Large intestine (tissue), 3 donors: ENCODE measurements around the gene CAAP1. TPM values are rescaled to one million over a fixed set of nuclear protein-coding genes. Genes with fewer than 3 reads are reported as not detected.
"Not testable (repeated sequence)": the region's sequence is repeated elsewhere in the genome, so short reads cannot be mapped to it uniquely, and the experiment has no call there.

Experiments
- DNase-seq, 2 donors: peaks; one replicate each; pipeline versions ENCODE4 v3.0.0 to v3.0.0-alpha.2; 2013
- H3K27ac ChIP-seq: one replicate; pipeline ENCODE4 v1.5.1; 2013; ENCODE audit warnings: low read length
- H3K27me3 ChIP-seq: 2 replicates; pipeline ENCODE4 v1.6.1; 2013; ENCODE audit warnings: low read length; ENCODE audit not compliant: control insufficient read depth, insufficient read depth
- H3K36me3 ChIP-seq: 2 replicates; pipeline ENCODE4 v1.6.1; 2013; ENCODE audit warnings: low read length; ENCODE audit not compliant: control insufficient read depth, insufficient read depth
- H3K4me1 ChIP-seq: one replicate; pipeline ENCODE4 v1.6.1; 2013; ENCODE audit warnings: low read length; ENCODE audit not compliant: control insufficient read depth, insufficient read depth
- H3K4me3 ChIP-seq: one replicate; pipeline ENCODE4 v1.5.1; 2013; ENCODE audit warnings: low read length
- H3K9me3 ChIP-seq: one replicate; pipeline ENCODE4 v1.6.1; 2013; ENCODE audit warnings: mild to moderate bottlenecking, low read depth, low read length, moderate library complexity; ENCODE audit not compliant: control insufficient read depth
- WGBS: methylation state at CpG from one replicate; pipeline ENCODE4 v1.1.5; 2013; ENCODE audit warnings: low lambda C conversion rate; ENCODE audit not compliant: insufficient coverage; 5-methylcytosine and 5-hydroxymethylcytosine counted together
- polyA plus RNA-seq: library from polyadenylated mRNA; unstranded; fragments of 120-200 nt; gene quantifications from one replicate; pipeline ENCODE4 v1.2.1, GENCODE V29; 2013

Gene CAAP1
- polyA plus RNA-seq, 1 donor = 34.7 TPM

GRCh38 chr9:26904671-26905070 is 12.1 kb upstream of the CAAP1 start:
- WGBS = no CpG with 5 or more reads among the region's 1 CpG
- Histone ChIP-seq H3K4me3 (no peak overlapping the region), H3K27me3 (no peaks in the 10 kb centered on the region), H3K4me1 (no peaks in the 10 kb centered on the region), H3K36me3 (peaks cover 22% of the 10 kb centered on the region), H3K9me3 (no peaks in the 10 kb centered on the region), H3K27ac (no peak overlapping the region)
- no peak for DNase-seq

DNA sequence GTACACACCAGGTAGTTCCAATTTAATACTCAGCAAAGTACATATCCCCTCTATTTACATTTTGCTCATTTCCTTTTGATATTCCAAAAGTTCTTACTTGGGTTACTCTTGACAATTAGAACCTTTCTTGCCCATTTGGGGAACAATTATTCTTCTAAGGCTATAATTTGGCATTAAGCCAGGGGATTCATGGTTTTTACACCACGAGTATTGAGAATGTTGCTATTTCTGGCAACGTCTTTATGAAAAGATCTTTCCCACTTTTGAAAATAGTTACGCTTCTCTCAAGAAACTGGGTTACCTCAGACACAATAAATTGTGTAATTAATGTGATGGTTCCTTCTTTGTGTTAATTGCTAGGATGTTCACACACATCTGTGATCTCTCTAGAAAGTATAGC is 11.5 kb upstream of the CAAP1 start:
- DNase-seq = no peak
- Histone ChIP-seq H3K4me1 (no peaks in the 10 kb centered on the region), H3K9me3 (no peaks in the 10 kb centered on the region), H3K27ac (no peak overlapping the region), H3K36me3 (peaks cover 22% of the 10 kb centered on the region), H3K4me3 (no peak overlapping the region), H3K27me3 (no peaks in the 10 kb centered on the region)
- WGBS = 60% methylated on average over 1 of the region's 3 CpGs

DNA sequence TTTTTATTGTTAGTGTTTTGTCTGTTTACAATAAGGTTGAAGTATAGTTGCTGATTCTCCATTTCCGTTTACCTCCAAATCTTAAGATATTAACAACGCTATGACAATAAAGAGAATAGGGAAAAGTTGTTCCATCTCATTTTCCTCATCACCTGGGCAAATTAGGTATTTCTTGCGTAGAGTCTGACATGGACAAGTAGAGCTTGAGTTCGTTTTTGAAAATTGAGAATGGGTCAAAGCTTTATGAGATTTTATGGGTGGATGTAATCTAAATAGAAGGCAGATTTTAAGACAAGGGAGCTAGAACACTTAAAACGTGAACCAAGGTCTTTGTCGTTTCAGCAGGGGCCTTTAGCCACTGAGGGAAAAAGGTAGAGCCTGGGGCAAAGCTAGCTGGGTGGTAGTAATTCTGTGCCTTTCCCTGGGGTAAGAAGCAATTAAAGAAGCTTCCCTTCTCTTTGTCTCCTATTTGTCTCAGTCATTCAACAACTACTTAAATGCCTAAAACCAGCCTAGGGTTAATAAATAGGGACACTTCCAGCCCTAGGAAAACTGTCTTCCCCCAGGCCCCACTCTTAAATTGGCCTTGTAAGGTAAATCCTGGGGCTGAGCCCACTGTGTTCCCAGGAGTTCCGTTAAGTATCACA is 551 bp upstream of the CAAP1 start:
- DNase-seq = no peak
- Histone ChIP-seq H3K4me3 (peak overlapping the region; percentile 95), H3K36me3 (no peaks in the 10 kb centered on the region), H3K4me1 (peaks cover 4% of the 10 kb centered on the region), H3K27me3 (no peaks in the 10 kb centered on the region), H3K27ac (peak overlapping the region; percentile 100), H3K9me3 (peaks cover 10% of the 10 kb centered on the region)
- 60% methylated on average over 2 of the region's 7 CpGs for WGBS

- peaks cover 4% of the 10 kb centered on the region for H3K36me3 ChIP-seq
- peak overlapping the region; percentile 95 for H3K4me3 ChIP-seq
- DNase-seq = peak in 1 of 2 donors; percentile 65
- peaks cover 4% of the 10 kb centered on the region for H3K4me1 ChIP-seq
- 0% methylated on average over 5 of the region's 14 CpGs for WGBS
- H3K27ac ChIP-seq = peak overlapping the region; percentile 100
- peaks cover 10% of the 10 kb centered on the region for H3K9me3 ChIP-seq
- H3K27me3 ChIP-seq = no peaks in the 10 kb centered on the region
These were observed 876 bp downstream of the CAAP1 start for GRCh38 chr9:26891726-26892125.

DNA sequence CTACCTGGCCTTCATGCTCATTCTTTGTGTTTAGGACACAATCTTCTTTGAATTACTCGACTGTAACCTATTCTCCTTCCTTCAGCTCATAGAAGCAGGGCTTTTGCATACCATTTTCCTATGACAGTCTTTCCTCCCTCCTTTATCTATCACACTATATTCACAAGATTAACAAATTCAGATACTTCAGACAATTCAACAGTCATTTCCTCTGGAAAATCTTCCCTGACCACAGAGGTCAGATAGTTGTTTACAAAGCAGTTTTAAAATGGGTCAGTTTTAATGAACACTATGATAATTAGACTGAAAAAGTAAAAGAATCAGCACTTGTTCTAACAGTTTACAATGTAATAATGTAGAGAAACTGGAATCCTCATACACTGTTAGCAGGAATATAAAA is 4.3 kb downstream of the CAAP1 start:
- peaks cover 2% of the 10 kb centered on the region for H3K4me1 ChIP-seq
- H3K4me3 ChIP-seq = no peak overlapping the region
- H3K27me3 ChIP-seq = no peaks in the 10 kb centered on the region
- no peaks in the 10 kb centered on the region for H3K9me3 ChIP-seq
- H3K27ac ChIP-seq = no peak overlapping the region
- WGBS = 60% methylated on average over 1 of the region's 1 CpG
- no peak for DNase-seq
- H3K36me3 ChIP-seq = peaks cover 8% of the 10 kb centered on the region

GRCh38 chr9:26882154-26882553 is 10.4 kb downstream of the CAAP1 start:
- no peak for DNase-seq
- Histone ChIP-seq H3K27me3 (no peaks in the 10 kb centered on the region), H3K4me1 (no peaks in the 10 kb centered on the region), H3K4me3 (no peak overlapping the region), H3K36me3 (peaks cover 52% of the 10 kb centered on the region), H3K9me3 (no peaks in the 10 kb centered on the region), H3K27ac (no peak overlapping the region)
- WGBS = no CpG with 5 or more reads among the region's 3 CpGs

DNA sequence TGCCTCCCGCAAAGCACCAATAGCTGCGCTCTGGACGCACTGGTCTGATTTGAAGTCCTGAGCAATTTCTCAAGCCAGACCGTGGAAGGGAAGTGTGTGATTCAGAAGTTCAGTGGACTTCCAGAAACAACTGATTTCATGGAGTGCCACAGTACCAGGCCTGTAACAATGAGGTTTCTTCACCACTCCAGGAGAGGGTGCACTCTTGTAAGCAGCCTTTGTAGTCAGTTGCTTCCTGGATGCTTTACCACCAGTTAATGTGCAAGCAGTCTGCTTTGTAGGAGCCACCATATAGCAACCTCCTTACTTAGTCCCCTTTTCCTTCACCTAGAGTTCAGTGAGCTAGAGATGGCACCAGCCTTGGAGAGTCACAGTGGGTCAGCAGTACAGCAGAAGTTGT is 12.3 kb downstream of the CAAP1 start:
- DNase-seq = no peak
- H3K27me3 ChIP-seq = no peaks in the 10 kb centered on the region
- H3K9me3 ChIP-seq = no peaks in the 10 kb centered on the region
- no peak overlapping the region for H3K4me3 ChIP-seq
- H3K36me3 ChIP-seq = peaks cover 50% of the 10 kb centered on the region
- no CpG with 5 or more reads among the region's 4 CpGs for WGBS
- H3K4me1 ChIP-seq = no peaks in the 10 kb centered on the region
- no peak overlapping the region for H3K27ac ChIP-seq

GRCh38 chr9:26875155-26875554 is 17.4 kb downstream of the CAAP1 start:
- 100% methylated on average over 1 of the region's 3 CpGs for WGBS
- not testable (repeated sequence) for H3K9me3 ChIP-seq

GRCh38 chr9:26870292-26870691 is 22.3 kb downstream of the CAAP1 start:
- no CpG with 5 or more reads among the region's 8 CpGs for WGBS
- peak in 1 of 2 donors; percentile 20 for DNase-seq

More at GRCh38 chr9:26875155-26875554, 17.4 kb downstream of the CAAP1 start:
- H3K4me3 ChIP-seq, H3K27me3 ChIP-seq, H3K4me1 ChIP-seq, DNase-seq, H3K27ac ChIP-seq: not testable (repeated sequence)
- peaks cover 17% of the 10 kb centered on the region for H3K36me3 ChIP-seq

GRCh38 chr9:26863074-26863473 is 29.5 kb downstream of the CAAP1 start:
- no peaks in the 10 kb centered on the region for H3K9me3 ChIP-seq
- no peak overlapping the region for H3K4me3 ChIP-seq
- WGBS = no CpG with 5 or more reads among the region's 1 CpG
- no peaks in the 10 kb centered on the region for H3K27me3 ChIP-seq
- H3K4me1 ChIP-seq = no peaks in the 10 kb centered on the region
- no peak for DNase-seq
- peaks cover 22% of the 10 kb centered on the region for H3K36me3 ChIP-seq
- H3K27ac ChIP-seq = no peak overlapping the region

More at GRCh38 chr9:26870292-26870691, 22.3 kb downstream of the CAAP1 start:
- Histone ChIP-seq H3K27ac (no peak overlapping the region), H3K36me3 (peaks cover 10% of the 10 kb centered on the region), H3K4me1 (no peaks in the 10 kb centered on the region), H3K27me3 (no peaks in the 10 kb centered on the region), H3K4me3 (no peak overlapping the region), H3K9me3 (no peaks in the 10 kb centered on the region)

GRCh38 chr9:26856413-26857032 is 36.1 kb downstream of the CAAP1 start:
- 75% methylated on average over 1 of the region's 1 CpG for WGBS
- H3K27ac ChIP-seq = no peak overlapping the region
- DNase-seq = peak in 1 of 2 donors; percentile 25
- H3K36me3 ChIP-seq = peaks cover 45% of the 10 kb centered on the region
- no peak overlapping the region for H3K4me3 ChIP-seq
- no peaks in the 10 kb centered on the region for H3K4me1 ChIP-seq
- H3K9me3 ChIP-seq = no peaks in the 10 kb centered on the region
- no peaks in the 10 kb centered on the region for H3K27me3 ChIP-seq
